Body of pancreas (tissue), 4 donors: Measurements from ENCODE around the gene HSFX3. TPM values are rescaled to one million over a fixed set of nuclear protein-coding genes. Genes with fewer than 3 reads are reported as not detected.
"Not testable (repeated sequence)": the region's sequence is repeated elsewhere in the genome, so short reads cannot be mapped to it uniquely, and the experiment has no call there.

Experiments
- ATAC-seq: fragments of 150-250 bp; one replicate; pipeline ENCODE4 v1.9.1; 2016
- DNase-seq, 4 donors: peaks; one replicate each; pipeline ENCODE4 v3.0.0-alpha.2; 2019
- H3K27ac ChIP-seq, 4 donors: fragments of 200-600 bp; sonication (generic); 1 replicate in 3 of 4; 2 replicates in 1 of 4; pipeline versions ENCODE4 v1.5.1 to v1.6.1; 2016 to 2019; ENCODE audit warnings: mild to moderate bottlenecking in 1 of 4, mixed read lengths in 1 of 4, moderate library complexity in 1 of 4
- H3K27me3 ChIP-seq, 2 donors: fragments of 200-600 bp; sonication (generic); one replicate each; pipeline ENCODE4 v1.6.0; 2016; ENCODE audit warnings: mild to moderate bottlenecking in 1 of 2
- H3K36me3 ChIP-seq, 2 donors: fragments of 200-600 bp; sonication (generic); replicated peaks in 1 of 2; 2 replicates each; pipeline ENCODE4 v1.5.1; 2016; ENCODE audit warnings: low read depth in 2 of 2; ENCODE audit not compliant: insufficient read depth in 1 of 2
- H3K4me1 ChIP-seq: fragments of 200-600 bp; sonication (generic); one replicate; pipeline ENCODE4 v1.6.0; 2016
- H3K4me3 ChIP-seq, 2 donors: fragments of 200-600 bp; sonication (generic); 1 replicate in 1 of 2; 2 replicates in 1 of 2; pipeline ENCODE4 v1.5.1; 2016 to 2019
- H3K9me3 ChIP-seq, 3 donors: fragments of 200-600 bp; sonication (generic); 1 replicate in 2 of 3; 2 replicates in 1 of 3; pipeline ENCODE4 v1.5.1; 2016
- POLR2A ChIP-seq, 3 donors: fragments of 450-650 bp; IDR thresholded peaks; one replicate each; pipeline ENCODE4 v1.6.1; 2016; ENCODE audit warnings: antibody characterized with exemption in 3 of 3, mild to moderate bottlenecking in 2 of 3
- WGBS, 2 donors: methylation state at CpG; one replicate each; pipeline ENCODE4 v1.1.5; 2017; 5-methylcytosine and 5-hydroxymethylcytosine counted together
- intact Hi-C: fragments of 100-400 bp; cut with DNase I; formaldehyde crosslinking; loops from one replicate; pipeline ENCODE4 v1.15.1; 2023
- total RNA-seq, 2 donors: library from RNA; depleted of rRNA; stranded (reverse); fragments of >200 nt; gene quantifications; one replicate each; pipeline ENCODE4 v1.1.0, GENCODE V29; 2016
- TF ChIP-seq, protein P1 (sequence below), 7 experiments: fragments of 450-650 bp in 4 of 7; fragments of 200-600 bp in 3 of 7; sonication (generic) in 3 of 7; IDR thresholded peaks; one replicate each; pipeline ENCODE4 v1.5.1; 2016 to 2019; ENCODE audit warnings: antibody characterized with exemption in 7 of 7

HSFX3 gene
- total RNA-seq, 2 donors from 2014 or later, result not detected

GRCh38 chrX:149533999-149534398 lies 15.7 kb downstream of the HSFX3 start:
- H3K36me3 ChIP-seq, H3K4me3 ChIP-seq, intact Hi-C loops, H3K27ac ChIP-seq, H3K4me1 ChIP-seq, H3K27me3 ChIP-seq, H3K9me3 ChIP-seq: not testable (repeated sequence)
- ATAC-seq, result peak; percentile 58
- WGBS, 2 donors, result 25% methylated on average over 8 of the region's 11 CpGs; no CpG with 5 or more reads in 1 of the 2 donors
- DNase-seq, result peak in 1 of 4 donors; percentile 43

DNA sequence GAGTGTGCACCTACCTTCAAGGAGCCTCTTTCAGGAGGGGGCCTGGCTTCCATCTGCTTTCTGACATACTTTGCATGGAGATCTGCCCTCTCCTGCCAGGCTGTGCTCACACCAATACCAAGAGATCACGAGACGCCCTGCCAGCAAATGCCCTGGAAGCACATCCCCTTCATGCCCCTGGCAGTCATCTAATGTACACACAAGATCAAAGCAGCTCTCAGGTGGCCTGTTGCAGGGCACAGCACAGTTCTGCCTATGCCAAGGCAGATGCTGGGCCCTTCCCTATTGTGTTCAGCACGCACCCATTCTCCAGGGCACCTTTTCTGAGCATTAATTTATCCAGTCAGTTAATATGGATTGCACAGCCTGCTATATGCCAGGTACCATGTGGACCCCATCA lies 16.9 kb downstream of the HSFX3 start:
- H3K27ac ChIP-seq, DNase-seq, H3K4me1 ChIP-seq, H3K27me3 ChIP-seq, ATAC-seq, H3K36me3 ChIP-seq, H3K9me3 ChIP-seq, H3K4me3 ChIP-seq, intact Hi-C loops: not testable (repeated sequence)
- no CpG with 5 or more reads among the region's 3 CpGs for WGBS, 2 donors

DNA sequence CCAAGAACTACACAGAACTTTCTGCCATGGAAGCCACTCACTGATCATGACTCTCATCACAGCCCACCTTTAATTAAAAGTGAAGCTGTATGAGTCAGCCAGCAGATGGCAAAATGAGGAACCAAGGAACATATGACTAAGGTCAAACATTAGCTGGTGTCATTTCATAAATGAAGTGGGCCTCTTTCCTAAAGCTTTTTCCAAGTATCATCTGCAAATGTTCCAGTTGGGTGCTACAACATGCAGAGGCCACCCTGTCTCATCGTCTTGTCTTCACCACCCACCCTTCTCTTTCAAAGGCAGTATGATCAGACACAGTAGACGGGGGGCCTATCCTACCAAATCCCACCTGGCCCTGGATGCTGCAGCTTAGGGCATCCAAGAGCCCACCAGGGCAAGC lies 18.1 kb downstream of the HSFX3 start:
- H3K36me3 ChIP-seq, result no peaks in the 10 kb centered on the region
- intact Hi-C loops, result no loop called here
- no peak overlapping the region for H3K27ac ChIP-seq
- 79 to 80% methylated on average over 2 of the region's 2 CpGs for WGBS, 2 donors
- DNase-seq, result no peak
- no peaks in the 10 kb centered on the region for H3K4me1 ChIP-seq
- H3K4me3 ChIP-seq, result no peak overlapping the region
- no peak for TF ChIP-seq POLR2A (IDR thresholded peaks at IDR 0.05)
- TF ChIP-seq, protein P1, sequence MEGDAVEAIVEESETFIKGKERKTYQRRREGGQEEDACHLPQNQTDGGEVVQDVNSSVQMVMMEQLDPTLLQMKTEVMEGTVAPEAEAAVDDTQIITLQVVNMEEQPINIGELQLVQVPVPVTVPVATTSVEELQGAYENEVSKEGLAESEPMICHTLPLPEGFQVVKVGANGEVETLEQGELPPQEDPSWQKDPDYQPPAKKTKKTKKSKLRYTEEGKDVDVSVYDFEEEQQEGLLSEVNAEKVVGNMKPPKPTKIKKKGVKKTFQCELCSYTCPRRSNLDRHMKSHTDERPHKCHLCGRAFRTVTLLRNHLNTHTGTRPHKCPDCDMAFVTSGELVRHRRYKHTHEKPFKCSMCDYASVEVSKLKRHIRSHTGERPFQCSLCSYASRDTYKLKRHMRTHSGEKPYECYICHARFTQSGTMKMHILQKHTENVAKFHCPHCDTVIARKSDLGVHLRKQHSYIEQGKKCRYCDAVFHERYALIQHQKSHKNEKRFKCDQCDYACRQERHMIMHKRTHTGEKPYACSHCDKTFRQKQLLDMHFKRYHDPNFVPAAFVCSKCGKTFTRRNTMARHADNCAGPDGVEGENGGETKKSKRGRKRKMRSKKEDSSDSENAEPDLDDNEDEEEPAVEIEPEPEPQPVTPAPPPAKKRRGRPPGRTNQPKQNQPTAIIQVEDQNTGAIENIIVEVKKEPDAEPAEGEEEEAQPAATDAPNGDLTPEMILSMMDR (IDR thresholded peaks at IDR 0.05), result no peak
- no peaks in the 10 kb centered on the region for H3K9me3 ChIP-seq
- no peak for ATAC-seq
- H3K27me3 ChIP-seq, result no peaks in the 10 kb centered on the region

GRCh38 chrX:149528381-149528780 lies 21.3 kb downstream of the HSFX3 start:
- Histone ChIP-seq H3K4me3 (no peak overlapping the region), H3K4me1 (no peaks in the 10 kb centered on the region), H3K9me3 (no peaks in the 10 kb centered on the region), H3K36me3 (no peaks in the 10 kb centered on the region), H3K27ac (no peak overlapping the region), H3K27me3 (no peaks in the 10 kb centered on the region)
- ATAC-seq, result no peak
- intact Hi-C loops, result no loop called here
- TF ChIP-seq, protein P1 (IDR thresholded peaks at IDR 0.05), result no peak
- 80% methylated on average over 1 of the region's 1 CpG; no CpG with 5 or more reads in 1 of the 2 donors for WGBS, 2 donors
- DNase-seq, result no peak

- Histone ChIP-seq H3K27me3 (no peaks in the 10 kb centered on the region), H3K36me3 (no peaks in the 10 kb centered on the region), H3K9me3 (no peaks in the 10 kb centered on the region), H3K27ac (no peak overlapping the region), H3K4me3 (no peak overlapping the region), H3K4me1 (peaks cover 6% of the 10 kb centered on the region)
- intact Hi-C loops, result no loop called here
- ATAC-seq (no peak), DNase-seq (peak in 1 of 4 donors; percentile 25)
- TF ChIP-seq, protein P1 (IDR thresholded peaks at IDR 0.05), result peak in 6 of 7 experiments; percentile 15 to 61 (median 46)
- TF ChIP-seq POLR2A (IDR thresholded peaks at IDR 0.05), result no peak
- 42 to 73% methylated on average over 1 of the region's 1 CpG for WGBS, 2 donors
Measured at GRCh38 chrX:149527705-149528104, 22.0 kb downstream of the HSFX3 start.

DNA sequence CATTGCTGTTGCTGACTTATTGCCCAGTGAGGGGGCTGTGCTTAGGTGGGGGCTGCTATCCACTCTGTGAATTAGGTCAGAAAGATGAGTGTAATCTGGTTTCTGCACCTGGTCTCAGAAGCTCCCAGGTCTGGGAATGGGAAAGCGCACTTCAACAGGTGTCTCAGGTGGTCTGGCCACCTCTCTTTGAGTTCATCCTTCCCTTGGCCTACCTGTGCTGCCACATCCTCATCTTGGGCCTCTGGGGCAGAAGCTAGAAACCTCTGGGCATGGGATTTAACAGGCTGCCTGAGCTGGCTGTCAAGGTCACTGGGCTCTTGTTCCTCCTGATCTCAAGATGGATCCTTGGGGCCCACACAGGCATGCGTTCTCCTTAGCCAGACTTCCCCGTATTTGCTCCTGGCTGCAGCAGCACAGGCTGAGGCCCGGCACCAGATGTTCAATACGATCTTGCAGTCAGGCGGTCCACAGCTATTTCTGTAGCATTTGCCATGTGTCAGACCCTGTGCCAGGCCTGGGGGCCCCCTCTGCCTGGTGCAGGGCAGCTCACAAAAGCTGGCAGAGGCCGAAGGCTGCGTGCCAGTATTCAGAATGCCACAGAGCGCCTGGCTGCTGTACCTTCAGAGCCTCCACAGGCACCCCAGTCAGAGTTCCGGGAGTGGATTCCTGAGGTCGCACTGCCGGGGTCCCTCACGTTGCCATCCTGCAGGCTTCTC lies 23.2 kb downstream of the HSFX3 start:
- ATAC-seq, H3K9me3 ChIP-seq, H3K27me3 ChIP-seq, H3K36me3 ChIP-seq, intact Hi-C loops, H3K4me3 ChIP-seq: not testable (repeated sequence)
- Histone ChIP-seq H3K4me1 (peaks cover 14% of the 10 kb centered on the region), H3K27ac (peak overlapping the region in 2 of 4 donors; percentile 7 to 8)
- WGBS, 2 donors, result 71% methylated on average over 3 of the region's 13 CpGs; no CpG with 5 or more reads in 1 of the 2 donors
- peak in 3 of 4 donors; percentile 14 to 37 (median 35) for DNase-seq

DNA sequence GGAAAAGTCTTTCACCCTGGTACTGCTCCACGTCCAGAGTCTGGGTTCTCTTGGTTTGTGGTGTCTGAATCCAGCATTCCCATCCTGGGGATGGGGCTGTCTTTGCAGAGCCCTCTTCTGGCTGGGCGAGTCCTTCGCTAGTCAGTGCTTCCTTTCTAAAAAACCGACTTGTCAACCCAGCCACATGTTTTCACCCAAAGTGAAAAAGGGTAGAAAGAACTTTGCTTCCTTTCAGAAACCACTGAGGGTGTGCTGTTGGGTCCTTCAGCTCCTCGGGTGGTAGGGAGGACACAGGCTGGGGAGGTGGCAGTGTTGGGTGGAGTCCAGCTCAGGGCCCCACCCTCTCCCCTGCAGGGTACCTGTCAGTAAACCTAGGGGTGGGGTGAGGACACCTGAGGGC lies 23.8 kb downstream of the HSFX3 start:
- H3K4me3 ChIP-seq, ATAC-seq, H3K36me3 ChIP-seq, H3K27me3 ChIP-seq, H3K9me3 ChIP-seq, intact Hi-C loops, DNase-seq: not testable (repeated sequence)
- H3K4me1 ChIP-seq, result peaks cover 14% of the 10 kb centered on the region
- WGBS, 2 donors, result 80% methylated on average over 1 of the region's 5 CpGs; no CpG with 5 or more reads in 1 of the 2 donors
- H3K27ac ChIP-seq, result peak overlapping the region in 1 of 4 donors; percentile 8

- H3K4me1 ChIP-seq, result peaks cover 14% of the 10 kb centered on the region
- H3K27ac ChIP-seq, H3K9me3 ChIP-seq, intact Hi-C loops, H3K27me3 ChIP-seq, H3K4me3 ChIP-seq, H3K36me3 ChIP-seq: not testable (repeated sequence)
- 30% methylated on average over 2 of the region's 10 CpGs; no CpG with 5 or more reads in 1 of the 2 donors for WGBS, 2 donors
- ATAC-seq, result peak; percentile 64
- DNase-seq, result peak in 3 of 4 donors; percentile 27 to 61 (median 34)
Measured at GRCh38 chrX:149525389-149525788, 24.3 kb downstream of the HSFX3 start.
